Duodenal mucosa (tissue), 2 donors: Measurements from ENCODE around the gene YJU2.
"Not testable (repeated sequence)": the region's sequence is repeated elsewhere in the genome, so short reads cannot be mapped to it uniquely, and the experiment has no call there.

Source experiments
- H3K27ac ChIP-seq: one replicate; pipeline ENCODE4 v1.7.0; 2013; ENCODE audit warnings: low read depth, low read length
- H3K27me3 ChIP-seq, 2 donors: one replicate each; pipeline ENCODE4 v1.7.0; 2013; ENCODE audit warnings: low read length in 2 of 2, control low read depth in 1 of 2; ENCODE audit not compliant: insufficient read depth in 2 of 2, control insufficient read depth in 1 of 2
- H3K36me3 ChIP-seq, 2 donors: one replicate each; pipeline ENCODE4 v1.7.0; 2013; ENCODE audit warnings: low read length in 2 of 2, control low read depth in 1 of 2; ENCODE audit not compliant: insufficient read depth in 2 of 2, control insufficient read depth in 1 of 2
- H3K4me1 ChIP-seq, 2 donors: one replicate each; pipeline ENCODE4 v1.7.0; 2013; ENCODE audit warnings: low read length in 2 of 2, control low read depth in 1 of 2; ENCODE audit not compliant: insufficient read depth in 2 of 2, control insufficient read depth in 1 of 2
- H3K4me3 ChIP-seq, 2 donors: one replicate each; pipeline ENCODE4 v1.7.0; 2013; ENCODE audit warnings: low read length in 2 of 2, low read depth in 1 of 2
- H3K9ac ChIP-seq, 2 donors: one replicate each; pipeline ENCODE4 v1.7.0; 2013; ENCODE audit warnings: low read length in 2 of 2, low read depth in 1 of 2
- H3K9me3 ChIP-seq, 2 donors: one replicate each; pipeline ENCODE4 v1.7.0; 2013; ENCODE audit warnings: low read length in 2 of 2, control low read depth in 1 of 2; ENCODE audit not compliant: control insufficient read depth in 1 of 2

Gene YJU2

GRCh38 chr19:4227771-4228170 is 19.1 kb upstream of the YJU2 start:
- Histone ChIP-seq H3K4me1 (no peaks in the 10 kb centered on the region), H3K4me3 (no peak overlapping the region), H3K9me3 (no peaks in the 10 kb centered on the region), H3K36me3 (no peaks in the 10 kb centered on the region), H3K27me3 (peaks cover 8 to 12% of the 10 kb centered on the region in 2 donors), H3K9ac (no peak overlapping the region), H3K27ac (no peak overlapping the region)

GRCh38 chr19:4228765-4229178 is 18.1 kb upstream of the YJU2 start:
- H3K4me3 ChIP-seq: no peak overlapping the region
- no peaks in the 10 kb centered on the region for H3K36me3 ChIP-seq
- H3K27me3 ChIP-seq: peaks cover 8 to 12% of the 10 kb centered on the region in 2 donors
- no peak overlapping the region for H3K9ac ChIP-seq
- no peaks in the 10 kb centered on the region for H3K4me1 ChIP-seq
- H3K27ac ChIP-seq: no peak overlapping the region
- no peaks in the 10 kb centered on the region for H3K9me3 ChIP-seq

GRCh38 chr19:4229179-4229931 is 17.5 kb upstream of the YJU2 start, which contains the start of gene EBI3:
Gene EBI3, plus strand, starts transcription at chr19:4229523. Its CDS starts 28 bp downstream, at chr19:4229551.
- Histone ChIP-seq H3K9me3 (no peaks in the 10 kb centered on the region), H3K9ac (no peak within 1 kb of the TSS), H3K36me3 (no peaks in the 10 kb centered on the region), H3K27ac (no peak within 1 kb of the TSS), H3K4me1 (no peaks in the 10 kb centered on the region), H3K27me3 (peaks cover 8 to 12% of the 10 kb centered on the region in 2 donors), H3K4me3 (no peak within 1 kb of the TSS)

- not testable (repeated sequence) for H3K9me3 ChIP-seq, H3K4me1 ChIP-seq, H3K9ac ChIP-seq, H3K27ac ChIP-seq, H3K4me3 ChIP-seq, H3K36me3 ChIP-seq
- peaks cover 8 to 12% of the 10 kb centered on the region in 2 donors for H3K27me3 ChIP-seq
These were observed 16.6 kb upstream of the YJU2 start for GRCh38 chr19:4230237-4230636.

- H3K9ac ChIP-seq, H3K9me3 ChIP-seq, H3K27ac ChIP-seq, H3K27me3 ChIP-seq, H3K36me3 ChIP-seq, H3K4me3 ChIP-seq, H3K4me1 ChIP-seq: not testable (repeated sequence)
These were observed 15.4 kb upstream of the YJU2 start for GRCh38 chr19:4231521-4231920.

- H3K4me3 ChIP-seq, H3K4me1 ChIP-seq, H3K9me3 ChIP-seq, H3K36me3 ChIP-seq, H3K9ac ChIP-seq, H3K27me3 ChIP-seq, H3K27ac ChIP-seq: not testable (repeated sequence)
These were observed 14.7 kb upstream of the YJU2 start for GRCh38 chr19:4232139-4232538.

- no peak overlapping the region for H3K4me3 ChIP-seq
These were observed 14.1 kb upstream of the YJU2 start for GRCh38 chr19:4232614-4233281.

DNA sequence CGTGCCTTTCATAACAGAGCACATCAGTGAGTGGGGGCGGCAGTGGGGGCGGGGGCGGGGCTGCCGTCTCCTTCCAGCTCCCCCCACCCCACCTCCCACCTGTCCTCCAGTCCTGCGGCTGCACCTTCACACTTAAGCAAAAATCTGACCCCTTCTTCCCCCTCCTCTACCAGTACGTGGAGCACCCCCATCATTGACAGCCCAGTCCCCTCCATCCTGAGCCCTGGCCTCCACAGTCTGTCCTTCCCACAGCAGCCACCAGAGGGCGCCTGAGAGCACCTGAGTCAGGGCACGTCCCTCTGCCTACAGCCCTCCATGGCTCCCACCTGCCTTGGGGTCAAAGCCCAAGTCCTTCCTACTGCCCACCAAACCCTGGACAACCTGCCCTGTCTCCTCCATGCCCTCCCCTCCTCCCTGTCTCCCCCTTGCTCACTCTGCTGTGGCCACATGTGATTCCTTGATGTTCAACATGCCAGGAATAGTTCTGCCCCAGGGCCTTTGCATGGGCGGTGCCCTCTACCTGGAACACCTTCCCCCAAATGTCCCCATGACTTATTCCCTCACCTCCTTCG is 13.5 kb upstream of the YJU2 start:
- no peaks in the 10 kb centered on the region for H3K9me3 ChIP-seq
- H3K9ac ChIP-seq: no peak overlapping the region
- H3K27ac ChIP-seq: no peak overlapping the region
- no peaks in the 10 kb centered on the region for H3K4me1 ChIP-seq
- H3K36me3 ChIP-seq: no peaks in the 10 kb centered on the region
- no peak overlapping the region for H3K4me3 ChIP-seq
- peaks cover 8 to 9% of the 10 kb centered on the region in 2 donors for H3K27me3 ChIP-seq

More at GRCh38 chr19:4232614-4233281, 14.1 kb upstream of the YJU2 start:
- Histone ChIP-seq H3K27me3 (peaks cover 8 to 9% of the 10 kb centered on the region in 2 donors), H3K9ac (no peak overlapping the region), H3K4me1 (no peaks in the 10 kb centered on the region), H3K27ac (no peak overlapping the region), H3K36me3 (no peaks in the 10 kb centered on the region), H3K9me3 (no peaks in the 10 kb centered on the region)

GRCh38 chr19:4234142-4234861 is 12.6 kb upstream of the YJU2 start:
- no peaks in the 10 kb centered on the region for H3K4me1 ChIP-seq
- H3K27me3 ChIP-seq: peaks cover 4 to 5% of the 10 kb centered on the region in 2 donors
- H3K27ac ChIP-seq: no peak overlapping the region
- H3K9ac ChIP-seq: no peak overlapping the region
- no peaks in the 10 kb centered on the region for H3K9me3 ChIP-seq
- no peaks in the 10 kb centered on the region for H3K36me3 ChIP-seq
- H3K4me3 ChIP-seq: no peak overlapping the region

DNA sequence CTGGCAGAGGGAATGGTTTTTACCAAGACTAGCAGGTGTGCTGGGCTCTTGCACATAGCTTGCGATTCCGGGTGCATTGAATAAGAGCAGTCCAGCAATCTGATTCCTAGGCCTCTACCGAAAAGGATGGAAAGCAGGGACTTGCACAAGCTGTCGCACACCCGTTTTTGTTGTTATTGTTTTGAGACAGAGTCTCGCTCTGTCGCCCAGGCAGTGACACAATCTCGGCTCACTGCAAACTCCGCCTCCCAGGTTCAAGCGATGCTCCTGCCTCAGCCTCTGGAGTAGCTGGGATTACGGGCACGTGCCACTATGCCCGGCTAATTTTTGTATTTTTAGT is 12.0 kb upstream of the YJU2 start:
- no peak overlapping the region for H3K9ac ChIP-seq
- H3K27me3 ChIP-seq: no peaks in the 10 kb centered on the region
- no peaks in the 10 kb centered on the region for H3K4me1 ChIP-seq
- no peaks in the 10 kb centered on the region for H3K9me3 ChIP-seq
- no peak overlapping the region for H3K4me3 ChIP-seq
- no peaks in the 10 kb centered on the region for H3K36me3 ChIP-seq
- no peak overlapping the region for H3K27ac ChIP-seq
